ENCODE results near the gene GAB2. TPM values are rescaled to one million over a fixed set of nuclear protein-coding genes. Genes with fewer than 3 reads are reported as not detected.
A peak's percentile ranks its signal among the peaks of the same experiment; 100 is the strongest.

The GAB2 gene
- total and polyA plus RNA-seq, 2 of the 4 experiments (the other 2 are of a cell fraction), result 3.3 to 5.9 TPM

- Histone ChIP-seq H3K4ac (ENCODE audit: low read depth, low read length) (no peak overlapping the region), H3K9me1 (ENCODE audit: insufficient read depth, low read length) (peaks cover 7% of the 10 kb centered on the region; the same call in 1 of the 2 replicates), H3K79me1 (ENCODE audit: low read depth in 1 of 2, low read length in 2 of 2) (peaks cover 5 to 8% of the 10 kb centered on the region in 2 experiments; a peak in 3 of 4 replicates), H2AK5ac (ENCODE audit: low read depth, low read length) (no peak overlapping the region), H3K56ac (ENCODE audit: extremely low read depth, insufficient read depth, low read length) (no peak overlapping the region), H2BK120ac (ENCODE audit: low read depth, low read length) (no peak overlapping the region), H2AK9ac (replicated peaks; ENCODE audit: low read depth, low read length, poor library complexity) (no peak overlapping the region), H3K14ac (replicated peaks; ENCODE audit: low read depth, low read length) (no peak overlapping the region), H3K9me3 (ENCODE audit: control insufficient read depth, insufficient read depth, low read length) (no peaks in the 10 kb centered on the region), H3K4me3 (ENCODE audit: insufficient read depth, low read depth, low read length) (no peak overlapping the region), H4K5ac (ENCODE audit: low read depth, low read length) (no peak overlapping the region), H4K91ac (ENCODE audit: insufficient read depth, low read depth, low read length) (no peak overlapping the region), H3K18ac (ENCODE audit: low read depth, low read length) (no peak overlapping the region), H3K4me2 (ENCODE audit: low read depth, low read length) (no peak overlapping the region), H2BK15ac (ENCODE audit: low read depth, low read length) (no peak overlapping the region), H4K20me1 (ENCODE audit: insufficient read depth, low read length) (no peaks in the 10 kb centered on the region), H2BK5ac (ENCODE audit: low read depth, low read length, poor library complexity, severe bottlenecking) (no peak overlapping the region), H3K23ac (ENCODE audit: low read depth, low read length) (no peak overlapping the region), H3K27me3 (ENCODE audit: control insufficient read depth, insufficient read depth, low read length) (no peaks in the 10 kb centered on the region), H3K27ac (ENCODE audit: insufficient read depth, low read length) (no peak overlapping the region), H2AFZ (replicated peaks; ENCODE audit: low read length, poor library complexity) (no peak overlapping the region), H3K36me3 (ENCODE audit: control insufficient read depth, insufficient read depth, low read length) (peaks cover 3% of the 10 kb centered on the region; the same call in 1 of the 2 replicates), H2BK20ac (ENCODE audit: low read depth, low read length) (no peak overlapping the region), H4K8ac (ENCODE audit: low read depth in 2 of 2, low read length in 2 of 2) (no peak overlapping the region), H3K4me1 (ENCODE audit: control insufficient read depth, insufficient read depth, low read length) (peaks cover 2% of the 10 kb centered on the region; the same call in 1 of the 2 replicates), H3K9ac (ENCODE audit: low read depth, low read length) (no peak overlapping the region)
- no TSS peak for BruUV-seq (replicated peaks)
- ChIA-PET CTCF (no interaction called here), POLR2A (ENCODE audit: unreplicated experiment) (no interaction called here)
- WGBS, 2 experiments (ENCODE audit: extremely low coverage in 2 of 2, insufficient read length in 1 of 2), result 100% methylated on average over 2 of the region's 4 CpGs; no CpG with 5 or more reads in 1 of the 2 experiments
- dilution Hi-C loops (cut with HindIII; ENCODE audit: low sequenced_read_pairs, unreplicated experiment), result no loop called here
- TF ChIP-seq RFX5 (IDR thresholded peaks at IDR 0.05; ENCODE audit: low read depth, low read length) (no peak), NFE2L2 (IDR thresholded peaks at IDR 0.05; ENCODE audit: low read depth, low read length) (peak; percentile 53; the same call in 1 of the 2 replicates), MAFK (IDR thresholded peaks at IDR 0.05; ENCODE audit: low read depth, low read length) (peak; percentile 84)
- peak; percentile 51; the same call in 1 of the 2 replicates for ATAC-seq (ENCODE audit: low read depth)
- in situ Hi-C loops (cut with MboI; ENCODE audit: low sequenced_read_pairs), result no loop called here
- intact Hi-C loops (cut with micrococcal nuclease), result no loop called here
- peak; percentile 68 for DNase-seq
Measured at GRCh38 chr11:78253797-78254196, 163.8 kb downstream of the GAB2 start.

Measured in IMR-90 (cell line).